K562 treated with DMSO at 1 percent for 24 hours (cell line): ENCODE results near the gene ALKBH5. TPM values are rescaled to one million over a fixed set of nuclear protein-coding genes. Genes with fewer than 3 reads are reported as not detected.

Source experiments
- total RNA-seq: library from RNA; unstranded; fragments of 300-600 nt; gene quantifications from 2 replicates; pipeline ENCODE4 v1.2.3, GENCODE V29; 2022; ENCODE audit warnings: low read depth; ENCODE audit not compliant: insufficient read depth

Gene ALKBH5
- 57.3 and 63.2 TPM in 2 replicates for total RNA-seq

DNA sequence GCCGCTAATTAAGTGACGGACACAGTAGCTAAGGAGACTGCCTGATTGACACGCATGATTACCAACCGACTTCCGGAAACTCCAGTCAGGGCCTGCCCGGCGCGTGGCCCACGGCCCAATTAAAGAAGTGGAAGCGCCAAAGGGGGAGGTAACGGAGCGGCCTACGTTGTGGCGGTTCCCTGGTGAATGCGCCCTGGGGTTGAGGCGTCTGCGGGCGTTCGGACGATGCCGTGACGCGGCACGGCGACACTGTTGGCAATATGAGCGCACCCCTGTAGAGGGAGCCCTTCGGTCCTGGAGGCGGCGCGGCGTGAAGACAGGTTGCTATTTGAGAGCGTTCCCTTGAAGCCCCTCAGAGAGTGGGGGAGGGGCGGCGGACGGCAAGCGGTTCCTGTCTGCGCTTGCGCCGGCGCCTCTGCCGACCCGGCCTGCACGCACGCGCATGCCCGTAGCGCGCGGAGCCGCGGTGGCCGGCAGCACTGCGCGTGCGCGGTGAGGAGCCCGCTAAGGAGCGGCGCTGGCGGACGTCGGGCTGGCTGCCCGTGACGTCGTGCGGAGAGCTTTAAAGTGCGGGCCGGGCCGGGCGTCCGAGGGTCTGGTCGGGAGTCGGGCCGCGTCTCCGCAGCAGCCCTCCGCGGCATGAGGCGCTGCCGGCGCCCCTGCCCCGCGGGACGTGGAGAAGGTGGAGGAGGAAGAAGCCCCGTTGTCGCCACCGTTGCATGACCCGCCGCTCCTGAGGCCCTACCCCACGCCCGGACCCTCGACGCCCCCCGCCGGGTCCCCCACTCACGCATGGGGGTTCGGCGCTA is at the start of gene ALKBH5:
Gene ALKBH5 (plus strand): TSS at position 495 of the 809 bp plus-strand sequence. CDS start 416 bp downstream, outside the sequence.

DNA sequence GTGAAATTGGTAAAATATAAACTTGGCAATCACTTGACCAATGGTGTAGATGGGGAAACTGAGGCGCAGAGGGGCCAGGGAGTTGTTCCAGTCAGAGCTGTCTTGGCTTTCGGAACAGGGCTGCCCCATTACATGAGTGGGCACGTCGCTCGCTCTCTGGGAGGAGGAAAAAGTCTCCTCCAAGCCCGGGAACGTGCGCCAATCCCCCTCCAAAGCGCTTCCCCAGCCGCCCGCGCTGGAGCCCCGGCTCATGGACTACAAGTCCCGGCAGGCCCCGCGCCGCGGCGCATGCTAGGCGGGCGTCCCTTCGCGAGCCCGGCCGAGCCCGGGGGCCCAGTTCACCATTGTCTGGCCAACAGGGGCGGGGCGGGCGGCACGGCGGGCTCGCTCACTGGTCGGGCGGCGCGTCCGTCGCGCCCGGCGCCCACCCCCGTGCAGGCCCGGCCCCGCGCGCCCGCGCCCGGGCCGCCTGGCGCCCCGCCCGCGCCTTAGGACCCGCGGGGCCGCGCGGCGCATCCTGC is 41.6 kb downstream of the ALKBH5 start, which contains the start of gene LLGL1:
Gene LLGL1 (plus strand): TSS at position 515 of the 521 bp plus-strand sequence. CDS start 48 bp downstream, outside the sequence.

DNA sequence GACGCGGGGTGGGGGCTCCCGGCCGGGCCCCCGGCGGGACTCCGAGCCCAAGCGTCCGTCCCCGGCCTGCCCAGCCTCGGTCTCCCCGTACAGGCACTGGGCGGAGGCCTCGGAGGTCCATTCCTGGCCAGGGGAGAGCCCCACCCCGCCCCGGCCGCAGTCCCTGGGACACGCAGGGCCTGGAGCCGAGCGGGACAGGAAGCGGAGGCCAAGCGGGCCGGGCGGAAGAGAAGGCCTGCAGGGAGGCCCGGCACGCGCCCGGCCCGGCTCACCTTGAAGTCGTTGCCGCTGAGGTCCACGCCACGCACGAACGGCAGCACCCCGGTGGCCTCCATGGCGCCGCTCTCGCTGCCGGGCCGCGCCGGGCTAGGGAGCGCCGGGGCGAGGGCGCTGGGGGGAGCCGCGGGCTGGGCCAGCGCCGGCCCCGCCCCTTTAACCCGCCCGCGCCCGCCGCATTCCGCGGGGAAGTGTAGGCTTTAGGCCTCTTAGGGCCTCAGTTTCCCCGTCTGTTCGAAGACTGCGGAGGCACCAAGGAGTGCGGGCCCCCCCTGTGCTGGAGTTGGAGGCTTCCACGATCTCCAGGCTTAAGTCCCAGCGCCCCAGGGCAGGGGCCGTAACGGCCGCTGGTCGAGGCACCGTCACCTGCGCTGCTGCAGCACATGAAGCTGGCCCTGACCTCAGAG is 74.9 kb downstream of the ALKBH5 start, which contains the start of gene FLII:
Gene FLII (minus strand): TSS at position 383 of the 683 bp plus-strand sequence. CDS start 48 bp downstream, at position 335.

Other genes with a start within 250 kb of the ALKBH5 start
- 12.5 and 13.6 TPM in 2 replicates for gene TOM1L2, start 211.4 kb upstream of the ALKBH5 start, total RNA-seq
- gene DRC3, start 211.0 kb upstream of the ALKBH5 start, total RNA-seq, result 0.44 and 0.57 TPM in 2 replicates
- gene ATPAF2, start 144.7 kb upstream of the ALKBH5 start, total RNA-seq, result 31.3 and 31.6 TPM in 2 replicates
- 4.6 and 5.4 TPM in 2 replicates for gene GID4, start 144.4 kb upstream of the ALKBH5 start, total RNA-seq
- gene DRG2, start 95.9 kb upstream of the ALKBH5 start, total RNA-seq, result 29.4 and 34.0 TPM in 2 replicates
- 0.29 TPM in 1 of 2 replicates, not detected in the other for gene MYO15A, start 75.1 kb upstream of the ALKBH5 start, total RNA-seq
- 23.9 and 28.7 TPM in 2 replicates for gene LLGL1, start 41.8 kb downstream of the ALKBH5 start, total RNA-seq
- gene FLII, start 74.9 kb downstream of the ALKBH5 start, total RNA-seq, result 147 and 152 TPM in 2 replicates
- 10.7 and 12.1 TPM in 2 replicates for gene MIEF2, start 76.8 kb downstream of the ALKBH5 start, total RNA-seq
- 21.5 and 21.6 TPM in 2 replicates for gene TOP3A, start 131.2 kb downstream of the ALKBH5 start, total RNA-seq
- 9.4 and 10.8 TPM in 2 replicates for gene SMCR8, start 131.5 kb downstream of the ALKBH5 start, total RNA-seq
- gene SHMT1, start 179.7 kb downstream of the ALKBH5 start, total RNA-seq, result 37.8 and 39.8 TPM in 2 replicates
- not detected in 2 replicates for gene EVPLL, start 193.9 kb downstream of the ALKBH5 start, total RNA-seq